K562 (cell line): ENCODE results near the gene RNF135. TPM values are rescaled to one million over a fixed set of nuclear protein-coding genes. Genes with fewer than 3 reads are reported as not detected.

ENCODE experiments used
- ATAC-seq: fragments of 200-7000 bp; cut with Tn5 transposase; 3 replicates; pipeline ENCODE4 v1.9.1; 2020; ENCODE audit warnings: moderate library complexity
- BruUV-seq: library from RNA; stranded (reverse); fragments of 400-500 nt; replicated peaks from 2 replicates; lab custom pipeline; 2021; lab: Mats Ljungman, UMichigan
- CTCF ChIA-PET: fragments of 300-600 bp; formaldehyde crosslinking; extraction: SDS; loops from one replicate; lab custom pipeline; 2021; ENCODE audit warnings: low intra/inter-chr PET ratio; lab: Yijun Ruan, JAX
- POLR2A ChIA-PET: fragments of 300-600, 350-650 bp; sonication (Branson Sonifier 250); formaldehyde crosslinking; extraction: SDS; loops from one replicate; lab custom pipeline; 2021; ENCODE audit warnings: antibody characterized with exemption, inconsistent platforms; lab: Yijun Ruan, JAX
- DNase-seq, 4 experiments: peaks; one replicate each; pipeline versions ENCODE4 v3.0.0 to v3.0.0-alpha.2; 2011 to 2018; ENCODE audit warnings: low spot score in 3 of 4, mixed read lengths in 3 of 4; ENCODE audit errors: extremely low read depth in 1 of 4
- FAIRE-seq: peaks from 2 replicates; lab custom pipeline; 2011; peaks lifted over from hg19 to GRCh38; lab: Jason Lieb, UNC
- H2AFZ ChIP-seq: 2 replicates; pipeline ENCODE4 v1.6.0; 2011; ENCODE audit warnings: low read depth, low read length, control low read depth, inconsistent platforms
- H3K27ac ChIP-seq: fragments of 200-600 bp; 3 replicates; pipeline ENCODE4 v1.8.0; 2011; ENCODE audit warnings: low read depth, mild to moderate bottlenecking, control low read depth, inconsistent platforms, low read length, moderate library complexity, mixed read lengths; ENCODE audit errors: extremely low read depth
- H3K27me3 ChIP-seq, 2 experiments: fragments of 300-600 bp in 1 of 2; 2 replicates in 1 of 2; 3 replicates in 1 of 2; pipeline versions ENCODE4 v1.6.0 to v1.8.0; 2011; ENCODE audit warnings: inconsistent platforms in 2 of 2, low read length in 2 of 2, mild to moderate bottlenecking in 1 of 2, mixed read lengths in 1 of 2, moderate library complexity in 1 of 2; ENCODE audit not compliant: control insufficient read depth in 2 of 2, insufficient read depth in 2 of 2
- H3K36me3 ChIP-seq: fragments of 300-600 bp; 3 replicates; pipeline ENCODE4 v1.8.0; 2011; ENCODE audit warnings: mild to moderate bottlenecking, low read length, inconsistent platforms; ENCODE audit not compliant: control insufficient read depth, insufficient read depth
- H3K4me1 ChIP-seq, 2 experiments: fragments of 200-600 bp in 1 of 2; replicated peaks in 1 of 2; 2 replicates in 1 of 2; 3 replicates in 1 of 2; pipeline versions ENCODE4 v1.5.1 to v1.8.0; 2011; ENCODE audit warnings: inconsistent platforms in 2 of 2, low read length in 2 of 2, mild to moderate bottlenecking in 1 of 2, mixed read lengths in 1 of 2, moderate library complexity in 1 of 2; ENCODE audit not compliant: control insufficient read depth in 2 of 2, insufficient read depth in 2 of 2
- H3K4me2 ChIP-seq: 2 replicates; pipeline ENCODE4 v1.6.1; 2011; ENCODE audit warnings: low read length, control low read depth, inconsistent platforms, mixed read lengths; ENCODE audit not compliant: insufficient read depth
- H3K4me3 ChIP-seq: fragments of 200-600 bp; sonication (generic), shearing (Covaris generic); 2 replicates; pipeline ENCODE4 v1.5.1; 2016; ENCODE audit warnings: control low read depth, inconsistent platforms
- H3K79me2 ChIP-seq: fragments of 200-600 bp; 3 replicates; pipeline ENCODE4 v1.8.0; 2011; ENCODE audit warnings: low read length, inconsistent platforms; ENCODE audit not compliant: control insufficient read depth, insufficient read depth
- H3K9ac ChIP-seq, 2 experiments: 2 replicates each; pipeline versions ENCODE4 v1.6.0 to v1.6.1; 2011; ENCODE audit warnings: low read depth in 2 of 2, low read length in 2 of 2, control low read depth in 1 of 2, inconsistent platforms in 1 of 2, mild to moderate bottlenecking in 1 of 2, mixed read lengths in 1 of 2; ENCODE audit not compliant: insufficient read depth in 1 of 2
- H3K9me1 ChIP-seq: one replicate; pipeline ENCODE4 v1.6.0; 2011; ENCODE audit warnings: inconsistent platforms, mild to moderate bottlenecking, low read length, moderate library complexity; ENCODE audit not compliant: control insufficient read depth, insufficient read depth
- H3K9me3 ChIP-seq: replicated peaks from 2 replicates; pipeline ENCODE4 v1.5.1; 2011; ENCODE audit warnings: low read depth, low read length, inconsistent platforms; ENCODE audit not compliant: control insufficient read depth, insufficient read depth
- H4K20me1 ChIP-seq: replicated peaks from 2 replicates; pipeline ENCODE4 v1.6.1; 2011; ENCODE audit warnings: low read length, inconsistent platforms, mixed read lengths; ENCODE audit not compliant: control insufficient read depth, insufficient read depth
- CEBPG ChIP-seq, 3 experiments: fragments of 200-800 bp in 1 of 3; sonication (Bioruptor generic) in 1 of 3; sonication (generic) in 1 of 3; formaldehyde crosslinking in 1 of 3; IDR thresholded peaks in 2 of 3; conservative IDR thresholded peaks in 1 of 3; 2 replicates each; pipeline versions ENCODE4 v1.6.1 to v1.8.0; 2016 to 2022; ENCODE audit warnings: missing compliant biosample characterization in 2 of 3, missing genetic modification characterization in 2 of 3, mild to moderate bottlenecking in 1 of 3, missing genetic modification reagents in 1 of 3
- MAFK ChIP-seq: IDR thresholded peaks from 2 replicates; pipeline ENCODE4 v1.6.1; 2011; ENCODE audit warnings: low read length, improper control_type of control experiment
- MEIS2 ChIP-seq: fragments of 450-650 bp; IDR thresholded peaks from 2 replicates; pipeline ENCODE4 v1.6.1; 2014; ENCODE audit warnings: mild to moderate bottlenecking; ENCODE audit not compliant: partially characterized antibody
- SMAD2 ChIP-seq: fragments of 150-350 bp; IDR thresholded peaks from 2 replicates; pipeline ENCODE4 v1.6.1; 2014; ENCODE audit warnings: low read depth, mild to moderate bottlenecking, low read length
- SMARCA4 ChIP-seq: fragments of 450-650 bp; IDR thresholded peaks from 2 replicates; pipeline ENCODE4 v1.6.1; 2016
- STAT5B ChIP-seq: fragments of 250-450 bp; sonication (Bioruptor Pico); IDR thresholded peaks from 2 replicates; pipeline ENCODE4 v1.8.0; 2021; ENCODE audit warnings: mild to moderate bottlenecking, inconsistent platforms
- ZNF24 ChIP-seq: fragments of 450-650 bp; IDR thresholded peaks from 2 replicates; pipeline ENCODE4 v1.6.1; 2016
- WGBS: fragments of 100-300 bp; shearing (Covaris generic); methylation state at CpG from one replicate; pipeline ENCODE4 v1.1.6; 2016; ENCODE audit warnings: low coverage, mixed read lengths; ENCODE audit not compliant: insufficient coverage; ENCODE audit errors: missing lambda C conversion rate; 5-methylcytosine and 5-hydroxymethylcytosine counted together
- in situ Hi-C: fragments of 300-500 bp; cut with MboI; formaldehyde crosslinking; loops from 4 replicates; pipeline ENCODE4 v1.15.0; 2018; ENCODE audit warnings: inconsistent platforms, mixed read lengths
- intact Hi-C: fragments of 100-400 bp; cut with micrococcal nuclease; formaldehyde crosslinking; loops from 2 replicates; pipeline ENCODE4 v1.14.2; 2022
- polyA plus RNA-seq, 8 experiments: library from polyadenylated mRNA; depleted of rRNA in 4 of 8; stranded (reverse) in 5 of 8; unstranded in 3 of 8; fragments of >200 nt; fragmentation: Nextera tagmentation in 2 of 8; fragmentation: Illumina TruSeq in 1 of 8; extraction: Ambion mirVana in 2 of 8; extraction: Trizol in 1 of 8; gene quantifications; 2 replicates each; pipeline versions ENCODE4 v1.2.1 to v1.2.3, GENCODE V29; 2011 to 2014; ENCODE audit warnings: inconsistent platforms in 1 of 8, missing spikeins in 1 of 8
- total RNA-seq, 7 experiments: library from RNA; depleted of rRNA in 6 of 7; stranded (reverse); fragments of >200 nt in 6 of 7; fragmentation: Illumina TruSeq in 2 of 7; extraction: Trizol in 2 of 7; gene quantifications; 2 replicates each; pipeline versions ENCODE4 v1.2.1 to v1.2.3, GENCODE V29; 2011 to 2021; ENCODE audit warnings: low replicate concordance in 1 of 7
- TF ChIP-seq, protein P1 (sequence below): fragments of 250-450 bp; sonication (Bioruptor Pico); IDR thresholded peaks from 2 replicates; pipeline ENCODE4 v1.5.1; 2021; ENCODE audit warnings: mild to moderate bottlenecking
- TF ChIP-seq, protein P2 (sequence below): fragments of 450-650 bp; IDR thresholded peaks from 2 replicates; pipeline ENCODE4 v1.6.1; 2016
- TF ChIP-seq, protein P3 (sequence below), 2 experiments: IDR thresholded peaks in 1 of 2; conservative IDR thresholded peaks in 1 of 2; 2 replicates each; pipeline ENCODE4 v1.6.1; 2016; ENCODE audit warnings: low read depth in 2 of 2, mild to moderate bottlenecking in 1 of 2, missing compliant biosample characterization in 1 of 2, missing genetic modification characterization in 1 of 2, moderate library complexity in 1 of 2
- TF ChIP-seq, protein P4 (sequence below), 2 experiments: fragments of 200-800 bp in 1 of 2; sonication (Bioruptor generic) in 1 of 2; sonication (generic) in 1 of 2; formaldehyde crosslinking in 1 of 2; IDR thresholded peaks in 1 of 2; conservative IDR thresholded peaks in 1 of 2; 2 replicates each; pipeline versions ENCODE4 v1.5.0 to v1.6.1; 2016 to 2020; ENCODE audit warnings: missing compliant biosample characterization in 1 of 2, missing genetic modification characterization in 1 of 2, missing genetic modification reagents in 1 of 2

The RNF135 gene
- total and polyA plus RNA-seq, 9 of the 15 experiments (the other 6 are each of a cell fraction or from before 2014, with no cell fraction given): 0.08 TPM; not detected in 8

DNA sequence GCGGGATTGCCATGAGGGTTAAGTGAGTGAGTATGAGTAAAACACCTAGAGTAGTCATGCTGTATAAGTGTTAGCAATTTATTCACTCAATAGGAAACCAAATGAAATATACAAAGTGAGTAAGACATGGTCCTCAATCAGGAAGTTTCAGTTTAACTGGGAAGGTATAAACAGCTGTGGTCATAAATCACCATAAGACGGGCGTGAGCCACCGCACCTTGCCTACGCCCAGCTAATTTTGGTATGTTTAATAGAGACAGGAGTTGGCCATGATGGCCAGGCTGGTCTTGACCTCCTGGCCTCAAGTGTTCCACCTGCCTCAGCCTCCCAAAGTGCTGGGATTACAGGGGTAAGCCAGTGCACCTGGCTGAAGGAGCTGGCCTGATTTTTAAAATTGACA lies 27.0 kb downstream of the RNF135 start:
- no peaks in the 10 kb centered on the region for H3K9me1 ChIP-seq
- no peak overlapping the region for H3K4me2 ChIP-seq
- ChIA-PET POLR2A (interaction anchor here (1.0 to 1.5 kb wide), 2 partner anchors 8 to 11 kb away, joined by 3 read pairs; no protein-coding TSS in a partner anchor), CTCF (no interaction called here)
- H4K20me1 ChIP-seq: no peaks in the 10 kb centered on the region
- TF ChIP-seq, protein P1, sequence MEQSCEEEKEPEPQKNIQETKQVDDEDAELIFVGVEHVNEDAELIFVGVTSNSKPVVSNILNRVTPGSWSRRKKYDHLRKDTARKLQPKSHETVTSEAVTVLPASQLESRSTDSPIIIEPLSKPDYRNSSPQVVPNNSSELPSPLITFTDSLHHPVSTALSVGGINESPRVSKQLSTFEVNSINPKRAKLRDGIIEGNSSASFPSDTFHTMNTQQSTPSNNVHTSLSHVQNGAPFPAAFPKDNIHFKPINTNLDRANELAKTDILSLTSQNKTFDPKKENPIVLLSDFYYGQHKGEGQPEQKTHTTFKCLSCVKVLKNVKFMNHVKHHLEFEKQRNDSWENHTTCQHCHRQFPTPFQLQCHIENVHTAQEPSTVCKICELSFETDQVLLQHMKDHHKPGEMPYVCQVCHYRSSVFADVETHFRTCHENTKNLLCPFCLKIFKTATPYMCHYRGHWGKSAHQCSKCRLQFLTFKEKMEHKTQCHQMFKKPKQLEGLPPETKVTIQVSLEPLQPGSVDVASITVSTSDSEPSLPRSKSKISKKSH (CRISPR knock-in tag): no peak
- TF ChIP-seq ZNF24 (no peak), MEIS2 (peak; percentile 60), STAT5B (CRISPR knock-in tag) (no peak), SMAD2 (no peak), SMARCA4 (no peak), CEBPG (CRISPR knock-in tag; IDR thresholded peaks at IDR 0.05) (no peak), CEBPG (tag; conservative IDR thresholded peaks at IDR 0.05 in 1 of 2, IDR thresholded peaks at IDR 0.05 in 1 of 2) (no peak), MAFK (no peak)
- TF ChIP-seq, protein P2, sequence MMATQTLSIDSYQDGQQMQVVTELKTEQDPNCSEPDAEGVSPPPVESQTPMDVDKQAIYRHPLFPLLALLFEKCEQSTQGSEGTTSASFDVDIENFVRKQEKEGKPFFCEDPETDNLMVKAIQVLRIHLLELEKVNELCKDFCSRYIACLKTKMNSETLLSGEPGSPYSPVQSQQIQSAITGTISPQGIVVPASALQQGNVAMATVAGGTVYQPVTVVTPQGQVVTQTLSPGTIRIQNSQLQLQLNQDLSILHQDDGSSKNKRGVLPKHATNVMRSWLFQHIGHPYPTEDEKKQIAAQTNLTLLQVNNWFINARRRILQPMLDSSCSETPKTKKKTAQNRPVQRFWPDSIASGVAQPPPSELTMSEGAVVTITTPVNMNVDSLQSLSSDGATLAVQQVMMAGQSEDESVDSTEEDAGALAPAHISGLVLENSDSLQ: peak; percentile 73
- TF ChIP-seq, protein P3, sequence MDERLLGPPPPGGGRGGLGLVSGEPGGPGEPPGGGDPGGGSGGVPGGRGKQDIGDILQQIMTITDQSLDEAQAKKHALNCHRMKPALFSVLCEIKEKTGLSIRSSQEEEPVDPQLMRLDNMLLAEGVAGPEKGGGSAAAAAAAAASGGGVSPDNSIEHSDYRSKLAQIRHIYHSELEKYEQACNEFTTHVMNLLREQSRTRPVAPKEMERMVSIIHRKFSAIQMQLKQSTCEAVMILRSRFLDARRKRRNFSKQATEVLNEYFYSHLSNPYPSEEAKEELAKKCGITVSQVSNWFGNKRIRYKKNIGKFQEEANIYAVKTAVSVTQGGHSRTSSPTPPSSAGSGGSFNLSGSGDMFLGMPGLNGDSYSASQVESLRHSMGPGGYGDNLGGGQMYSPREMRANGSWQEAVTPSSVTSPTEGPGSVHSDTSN (CRISPR knock-in tag; IDR thresholded peaks at IDR 0.05; ENCODE audit: low read depth): no peak
- TF ChIP-seq, protein P3 (tag; conservative IDR thresholded peaks at IDR 0.05; ENCODE audit: low read depth): 0 out of 2 replicates have a peak, but pooled peaks have one; percentile 28
- TF ChIP-seq, protein P4, sequence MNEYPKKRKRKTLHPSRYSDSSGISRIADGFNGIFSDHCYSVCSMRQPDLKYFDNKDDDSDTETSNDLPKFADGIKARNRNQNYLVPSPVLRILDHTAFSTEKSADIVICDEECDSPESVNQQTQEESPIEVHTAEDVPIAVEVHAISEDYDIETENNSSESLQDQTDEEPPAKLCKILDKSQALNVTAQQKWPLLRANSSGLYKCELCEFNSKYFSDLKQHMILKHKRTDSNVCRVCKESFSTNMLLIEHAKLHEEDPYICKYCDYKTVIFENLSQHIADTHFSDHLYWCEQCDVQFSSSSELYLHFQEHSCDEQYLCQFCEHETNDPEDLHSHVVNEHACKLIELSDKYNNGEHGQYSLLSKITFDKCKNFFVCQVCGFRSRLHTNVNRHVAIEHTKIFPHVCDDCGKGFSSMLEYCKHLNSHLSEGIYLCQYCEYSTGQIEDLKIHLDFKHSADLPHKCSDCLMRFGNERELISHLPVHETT (CRISPR knock-in tag; conservative IDR thresholded peaks at IDR 0.05 in 1 of 2, IDR thresholded peaks at IDR 0.05 in 1 of 2): no peak
- DNase-seq (no peak), ATAC-seq (no peak), FAIRE-seq (no peak)
- H3K9me3 ChIP-seq: no peaks in the 10 kb centered on the region
- no peak overlapping the region for H2AFZ ChIP-seq
- H3K4me1 ChIP-seq: no peaks in the 10 kb centered on the region
- H3K79me2 ChIP-seq: no peaks in the 10 kb centered on the region
- H3K4me3 ChIP-seq: no peak overlapping the region
- intact Hi-C loops (no loop called here), in situ Hi-C loops (no loop called here)
- H3K27me3 ChIP-seq: peaks cover 8 to 21% of the 10 kb centered on the region in 2 experiments; a peak in 3 of 5 replicates
- 1% methylated on average over 5 of the region's 5 CpGs for WGBS
- no peaks in the 10 kb centered on the region for H3K36me3 ChIP-seq
- BruUV-seq: no TSS peak
- H3K27ac ChIP-seq: no peak overlapping the region
- H3K9ac ChIP-seq: no peak overlapping the region
